ENCODE data around the gene ABCB10. TPM values are rescaled to one million over a fixed set of nuclear protein-coding genes. Genes with fewer than 3 reads are reported as not detected.
A peak's percentile ranks its signal among the peaks of the same experiment; 100 is the strongest.
"Not testable (repeated sequence)": the region's sequence is repeated elsewhere in the genome, so short reads cannot be mapped to it uniquely, and the experiment has no call there.

The ABCB10 gene
- polyA plus RNA-seq, 3 donors: 18.3 to 18.7 (median 18.5) TPM

DNA sequence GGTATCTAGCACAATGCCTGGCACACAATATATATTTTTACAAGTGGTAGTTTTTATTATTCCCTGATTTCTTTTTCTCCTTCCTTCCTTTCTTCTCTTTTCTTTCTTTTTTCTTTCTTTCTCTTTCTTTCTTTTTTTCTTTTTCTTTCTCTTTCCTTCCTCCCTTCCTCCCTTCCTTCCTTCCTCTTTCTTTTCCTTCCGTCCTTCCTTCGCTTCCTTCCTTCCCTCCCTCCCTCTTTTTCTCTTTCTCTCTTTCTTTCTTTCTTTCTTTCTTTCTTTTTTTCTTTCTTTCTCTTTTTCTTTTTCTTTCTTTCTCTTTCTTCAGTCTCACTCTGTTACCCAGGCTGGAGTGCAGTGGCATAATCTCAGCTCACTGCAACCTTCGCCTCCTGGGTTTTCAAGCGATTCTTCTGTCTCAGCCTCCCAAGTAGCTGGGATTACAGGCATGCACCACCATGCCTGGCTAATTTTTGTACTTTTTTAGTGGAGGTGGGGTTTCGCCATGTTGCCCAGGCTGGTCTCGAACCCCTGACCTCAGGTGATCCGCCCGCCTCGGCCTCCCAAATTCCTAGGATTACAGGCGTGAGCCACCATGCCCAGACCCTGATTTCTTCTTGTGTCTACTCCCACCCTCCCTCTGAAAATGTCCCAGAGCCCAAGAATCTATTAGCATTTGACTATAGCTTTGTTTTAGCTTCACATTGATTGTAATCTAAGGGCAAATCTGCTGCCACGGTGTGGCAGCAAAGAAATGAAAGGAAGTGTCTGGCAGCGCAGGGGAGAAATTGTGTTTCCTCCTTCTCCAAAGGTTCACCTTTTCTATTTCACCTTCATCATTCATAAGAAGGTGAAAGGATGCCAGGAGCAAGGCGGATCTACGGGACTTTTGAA is 19.9 kb upstream of the ABCB10 start:
- no peak for DNase-seq

- no peak for DNase-seq
Observed at GRCh38 chr1:229574679-229575442, 16.4 kb upstream of the ABCB10 start.

- DNase-seq: no peak
Observed at GRCh38 chr1:229572286-229572685, 13.8 kb upstream of the ABCB10 start.

DNA sequence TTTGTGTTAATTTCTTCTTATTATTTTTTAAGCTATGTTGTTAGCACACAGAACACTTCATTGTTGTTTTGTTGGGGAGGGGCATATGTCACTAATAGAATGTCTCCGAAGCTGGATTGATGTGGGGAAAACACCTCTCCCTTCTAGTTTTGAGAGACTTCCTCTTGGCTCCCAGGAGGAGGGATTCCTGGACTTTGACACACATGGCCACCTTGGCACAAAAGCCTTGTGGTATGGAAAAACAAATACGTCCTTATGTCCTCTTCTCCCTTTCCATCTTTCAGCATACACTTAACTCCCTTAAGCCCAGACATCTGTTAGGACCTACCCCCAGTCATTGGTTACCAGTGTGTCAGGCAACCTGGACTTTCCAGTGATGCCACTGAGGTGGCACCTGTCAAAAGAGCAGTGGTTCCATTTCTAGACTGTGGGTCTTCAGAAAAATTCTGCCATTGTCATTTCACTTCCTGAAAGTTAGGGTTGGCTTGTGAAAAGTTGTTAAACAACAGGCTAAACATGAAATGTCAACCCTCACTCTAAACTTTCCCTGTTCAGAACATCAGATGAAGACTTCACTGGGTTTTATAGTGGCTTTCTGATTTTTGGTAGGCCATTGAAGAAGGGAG is 12.5 kb upstream of the ABCB10 start:
- DNase-seq: no peak

- DNase-seq: no peak
Observed at GRCh38 chr1:229570305-229570704, 11.8 kb upstream of the ABCB10 start.

DNA sequence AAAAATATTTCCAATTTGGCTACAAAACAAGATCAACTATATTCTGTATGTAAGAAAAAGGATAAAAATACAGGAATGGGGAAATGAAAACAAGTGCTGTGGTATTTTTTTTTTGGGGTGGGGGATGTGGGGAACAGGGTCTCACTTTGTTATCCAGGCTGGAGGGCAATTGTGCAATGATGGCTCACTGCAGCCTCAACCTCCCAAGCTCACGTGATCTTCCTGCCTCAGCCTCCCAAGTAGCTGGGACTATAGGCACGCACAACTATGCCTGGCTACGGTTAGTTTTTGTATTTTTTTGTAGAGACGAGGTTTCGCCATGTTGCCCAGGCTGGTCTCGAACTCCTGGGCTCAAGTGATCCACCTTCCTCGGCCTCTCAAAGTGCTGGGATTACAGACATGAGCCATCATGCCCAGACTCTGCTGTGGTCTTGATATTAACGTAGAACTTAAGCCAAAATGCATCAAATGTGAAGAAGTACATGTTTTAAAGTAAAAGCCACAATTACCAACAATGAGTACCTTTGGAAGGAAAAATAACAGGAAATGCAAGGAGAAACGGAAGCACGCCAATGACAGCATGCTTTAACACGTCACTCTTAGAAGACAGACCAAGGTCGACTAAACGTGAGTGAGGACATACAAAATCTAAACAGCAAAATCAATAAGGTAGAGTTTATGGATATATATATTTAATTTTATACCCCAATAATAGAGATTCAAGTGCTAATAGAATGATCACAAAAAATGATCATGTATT is 8.8 kb upstream of the ABCB10 start:
- no peak for DNase-seq

GRCh38 chr1:229563701-229564100 is 5.2 kb upstream of the ABCB10 start:
- DNase-seq: no peak

- no peak for DNase-seq
Observed at GRCh38 chr1:229563241-229563640, 4.7 kb upstream of the ABCB10 start.

- no peak for DNase-seq
Observed at GRCh38 chr1:229562686-229563085, 4.2 kb upstream of the ABCB10 start.

GRCh38 chr1:229561141-229561540 is 2.6 kb upstream of the ABCB10 start:
- DNase-seq: no peak

- not testable (repeated sequence) for DNase-seq
Observed at GRCh38 chr1:229560124-229560523, 1.6 kb upstream of the ABCB10 start.

DNA sequence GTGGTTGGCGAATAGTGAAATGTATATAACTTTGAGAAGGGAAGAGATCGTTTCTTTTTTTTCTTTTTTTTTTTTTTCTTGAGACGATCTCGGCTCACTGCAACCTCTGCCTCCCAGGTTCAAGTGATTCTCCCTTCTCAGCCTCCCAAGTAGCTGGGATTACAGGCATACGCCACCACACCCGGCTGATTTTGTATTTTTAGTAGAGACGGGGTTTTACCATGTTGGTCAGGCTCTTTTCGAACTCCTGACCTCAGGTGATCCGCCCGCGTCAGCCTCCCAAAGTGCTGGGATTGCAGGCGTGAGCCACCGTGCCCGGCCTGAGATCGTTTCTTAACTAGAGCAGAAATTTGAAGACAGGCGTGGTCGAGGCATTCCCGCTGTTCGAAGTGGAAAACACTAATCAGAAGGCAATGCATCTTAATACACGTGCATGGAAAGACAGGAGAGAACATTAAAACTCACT is 862 bp upstream of the ABCB10 start:
- not testable (repeated sequence) for DNase-seq

GRCh38 chr1:229557913-229558414 is 543 bp downstream of the ABCB10 start:
- peak; percentile 31 for DNase-seq

DNA sequence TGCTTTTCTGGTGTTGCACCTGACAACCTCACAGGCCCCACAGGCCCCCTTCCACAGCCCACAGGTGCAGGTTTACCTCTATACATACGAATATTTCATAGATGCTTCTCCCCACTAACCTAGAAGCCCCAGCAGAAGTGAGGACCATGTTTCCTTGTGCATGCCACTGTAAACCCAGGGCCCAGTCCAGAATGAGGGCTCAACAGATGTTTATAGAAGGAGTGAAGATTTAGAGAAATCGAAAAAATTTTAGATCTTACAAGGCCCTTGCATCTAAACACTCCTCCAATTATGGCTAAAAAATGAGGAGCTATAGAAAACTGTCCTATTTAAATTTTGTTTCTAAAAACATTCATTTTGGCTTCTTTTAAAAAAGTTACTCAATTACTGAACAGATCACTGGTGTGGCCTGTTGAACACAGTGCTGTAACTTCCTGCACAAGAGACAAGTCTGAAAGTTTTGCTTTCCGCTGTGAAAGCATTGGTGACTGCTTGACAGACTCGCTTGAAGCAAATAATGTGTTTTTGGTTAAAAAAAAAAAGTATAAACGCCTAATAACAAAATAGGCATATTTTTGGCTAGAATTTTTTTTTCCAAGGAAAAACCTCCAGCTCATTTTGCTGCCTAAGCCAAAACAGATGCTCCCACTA is 1.2 kb downstream of the ABCB10 start:
- no peak for DNase-seq

GRCh38 chr1:229554886-229555621 is 3.5 kb downstream of the ABCB10 start:
- DNase-seq: no peak

- no peak for DNase-seq
Observed at GRCh38 chr1:229553621-229554130, 4.8 kb downstream of the ABCB10 start.

DNA sequence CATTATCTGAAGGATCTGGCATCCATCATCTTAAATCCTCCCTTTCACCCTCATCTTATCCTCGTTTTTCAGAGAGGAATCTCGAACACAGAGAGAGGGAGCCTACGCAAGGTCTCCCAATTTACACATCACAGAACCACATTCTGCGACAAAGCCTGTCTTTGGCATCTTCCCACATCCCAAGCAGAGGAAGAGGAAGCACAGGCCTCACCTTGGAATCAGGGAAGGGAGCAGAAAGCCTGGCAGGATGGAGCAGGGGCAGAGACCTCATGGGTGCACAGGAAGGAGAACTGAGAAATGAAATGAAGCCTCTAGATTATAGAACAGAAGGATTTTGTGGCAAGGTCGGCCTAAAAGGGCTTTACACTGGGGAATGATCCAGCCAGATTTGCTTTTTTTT is 5.8 kb downstream of the ABCB10 start:
- DNase-seq: no peak

DNA sequence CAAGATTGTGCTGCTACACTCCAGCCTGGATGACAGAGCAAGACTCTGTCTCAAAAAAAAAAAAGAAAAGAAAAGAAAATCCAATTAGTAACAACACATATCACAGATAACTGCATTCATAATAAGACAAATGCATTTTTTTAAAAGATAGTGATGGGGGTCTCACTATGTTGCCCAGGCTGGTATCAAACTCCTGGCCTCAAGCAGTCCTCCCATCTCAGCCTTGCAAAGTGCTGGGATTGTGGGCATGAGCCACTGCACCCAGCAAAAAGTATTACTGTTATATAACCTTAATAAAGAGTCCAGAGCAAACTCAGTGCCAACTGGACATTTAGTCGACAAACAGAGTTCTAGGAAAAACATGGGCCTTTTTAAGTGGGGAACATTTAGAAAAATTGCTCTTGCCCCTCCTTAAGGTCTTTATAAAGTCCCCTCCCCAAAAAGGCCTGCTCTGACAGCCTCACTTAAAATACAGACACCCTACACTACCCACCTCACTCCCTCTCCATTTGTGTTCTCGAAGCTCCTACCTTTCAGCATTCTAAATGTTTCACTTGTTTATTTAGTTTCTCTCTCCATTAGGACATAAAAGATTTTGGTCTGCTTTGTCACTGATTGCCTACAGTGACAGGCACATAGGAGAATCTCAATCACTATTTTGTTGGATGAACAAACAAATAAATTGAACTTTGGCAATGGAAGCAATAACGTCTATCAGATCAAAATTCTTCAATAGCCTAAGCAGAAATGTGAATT is 7.5 kb downstream of the ABCB10 start:
- DNase-seq: no peak

DNA sequence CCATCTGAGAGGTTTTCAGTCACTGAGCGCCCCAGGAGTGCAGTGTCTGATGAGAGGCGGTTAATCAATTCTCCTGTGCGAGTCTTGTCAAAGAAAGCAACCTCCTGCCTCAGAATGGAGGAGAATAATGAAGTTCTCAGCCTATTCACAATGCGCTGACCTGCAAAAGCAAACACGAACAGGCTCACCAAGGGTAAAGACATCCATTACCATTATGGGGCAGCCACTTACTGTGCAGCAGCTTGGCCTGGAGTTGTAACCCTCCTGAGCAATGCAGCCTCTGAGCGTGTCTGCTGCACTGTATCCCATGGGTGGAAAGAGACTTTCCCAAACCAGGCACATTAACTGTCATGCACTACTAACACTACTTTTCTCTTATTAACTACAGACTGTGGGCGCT is 11.0 kb downstream of the ABCB10 start:
- DNase-seq: no peak

All from renal pelvis (tissue), 4 donors.